Lower lobe of right lung (tissue), 2 donors: ENCODE results near the gene DBH. TPM values are rescaled to one million over a fixed set of nuclear protein-coding genes. Genes with fewer than 3 reads are reported as not detected.

Experiments used
- ATAC-seq, 2 donors: fragments of 200-7000 bp; cut with Tn5 transposase; one replicate each; pipeline ENCODE4 v1.9.1; 2020 to 2022; ENCODE audit warnings: mild to moderate bottlenecking in 2 of 2, moderate library complexity in 2 of 2
- DNase-seq: peaks from one replicate; pipeline ENCODE4 v3.0.0-alpha.2; 2020
- H3K27ac ChIP-seq: fragments of 200-600 bp; one replicate; pipeline ENCODE4 v1.8.0; 2022
- H3K27me3 ChIP-seq: fragments of 200-600 bp; one replicate; pipeline ENCODE4 v1.8.0; 2022; ENCODE audit warnings: low read depth
- H3K36me3 ChIP-seq: fragments of 200-600 bp; one replicate; pipeline ENCODE4 v1.8.0; 2022; ENCODE audit warnings: mild to moderate bottlenecking
- H3K4me1 ChIP-seq: fragments of 200-600 bp; one replicate; pipeline ENCODE4 v1.8.0; 2022
- H3K4me3 ChIP-seq: fragments of 200-600 bp; one replicate; pipeline ENCODE4 v1.8.0; 2022; ENCODE audit warnings: mild to moderate bottlenecking
- H3K9me3 ChIP-seq: fragments of 200-600 bp; one replicate; pipeline ENCODE4 v1.8.0; 2022
- CTCF ChIP-seq: fragments of 200-600 bp; IDR thresholded peaks from one replicate; pipeline ENCODE4 v1.8.0; 2022; ENCODE audit warnings: antibody characterized with exemption, mild to moderate bottlenecking
- intact Hi-C: fragments of 100-400 bp; cut with DNase I; formaldehyde crosslinking; loops from one replicate; pipeline ENCODE4 v1.11.0; 2022
- total RNA-seq: library from RNA; stranded (reverse); fragmentation: NEBNext Ultra II Directional; extraction: Animal tissue kit (Norgen Biotek cat#: 25700); gene quantifications from one replicate; pipeline ENCODE4 v1.2.1, GENCODE V29; 2021
- donor health status: DM: no; HTN: yes; CAD: no; lungs with severe emphysema.

DBH gene
- total RNA-seq, 1 donor from 2014 or later = not detected

DNA sequence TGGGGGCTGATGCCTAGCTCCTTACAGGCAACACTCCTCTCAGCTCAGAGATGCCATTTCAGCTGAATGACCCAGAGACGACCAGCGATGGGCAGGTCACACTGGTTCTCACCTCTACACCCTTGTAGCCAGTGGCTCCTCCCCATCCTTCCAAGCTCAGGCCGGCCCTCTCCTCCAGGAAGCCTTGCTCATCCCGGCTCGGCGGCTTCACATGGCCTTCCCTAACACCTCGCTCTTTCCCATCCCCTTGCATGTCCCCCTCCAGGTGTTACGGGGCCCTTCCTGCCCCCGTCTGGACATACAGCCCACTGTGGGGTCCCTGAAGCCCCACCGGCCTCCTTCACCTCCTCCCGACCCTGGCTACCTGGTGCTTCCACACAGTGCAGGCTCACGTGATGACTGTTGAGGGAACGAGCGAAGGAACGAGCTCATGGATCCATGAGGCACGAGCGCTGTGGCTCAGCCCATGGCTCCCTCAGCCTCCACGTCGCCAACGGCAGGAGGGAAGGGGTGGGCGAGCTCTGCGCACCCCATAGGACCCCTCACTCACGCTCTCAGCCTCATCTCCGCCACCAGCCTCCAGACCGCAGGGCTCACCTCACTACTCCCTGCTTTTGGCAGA is 56.3 kb downstream of the DBH start:
- H3K36me3 ChIP-seq = no peaks in the 10 kb centered on the region
- no peak for ATAC-seq
- H3K4me1 ChIP-seq = peaks cover 6% of the 10 kb centered on the region
- H3K4me3 ChIP-seq = no peak overlapping the region
- H3K9me3 ChIP-seq = no peaks in the 10 kb centered on the region
- intact Hi-C loops = no loop called here
- TF ChIP-seq CTCF = no peak
- no peaks in the 10 kb centered on the region for H3K27me3 ChIP-seq
- H3K27ac ChIP-seq = no peak overlapping the region
- DNase-seq = no peak

- H3K27ac ChIP-seq = no peak overlapping the region
- no peak for TF ChIP-seq CTCF
- DNase-seq (no peak), ATAC-seq (no peak)
- no peaks in the 10 kb centered on the region for H3K9me3 ChIP-seq
- peaks cover 6% of the 10 kb centered on the region for H3K4me1 ChIP-seq
- no peaks in the 10 kb centered on the region for H3K27me3 ChIP-seq
- no peak overlapping the region for H3K4me3 ChIP-seq
- intact Hi-C loops = no loop called here
- no peaks in the 10 kb centered on the region for H3K36me3 ChIP-seq
Observed at GRCh38 chr9:133693116-133693515, 57.0 kb downstream of the DBH start.

DNA sequence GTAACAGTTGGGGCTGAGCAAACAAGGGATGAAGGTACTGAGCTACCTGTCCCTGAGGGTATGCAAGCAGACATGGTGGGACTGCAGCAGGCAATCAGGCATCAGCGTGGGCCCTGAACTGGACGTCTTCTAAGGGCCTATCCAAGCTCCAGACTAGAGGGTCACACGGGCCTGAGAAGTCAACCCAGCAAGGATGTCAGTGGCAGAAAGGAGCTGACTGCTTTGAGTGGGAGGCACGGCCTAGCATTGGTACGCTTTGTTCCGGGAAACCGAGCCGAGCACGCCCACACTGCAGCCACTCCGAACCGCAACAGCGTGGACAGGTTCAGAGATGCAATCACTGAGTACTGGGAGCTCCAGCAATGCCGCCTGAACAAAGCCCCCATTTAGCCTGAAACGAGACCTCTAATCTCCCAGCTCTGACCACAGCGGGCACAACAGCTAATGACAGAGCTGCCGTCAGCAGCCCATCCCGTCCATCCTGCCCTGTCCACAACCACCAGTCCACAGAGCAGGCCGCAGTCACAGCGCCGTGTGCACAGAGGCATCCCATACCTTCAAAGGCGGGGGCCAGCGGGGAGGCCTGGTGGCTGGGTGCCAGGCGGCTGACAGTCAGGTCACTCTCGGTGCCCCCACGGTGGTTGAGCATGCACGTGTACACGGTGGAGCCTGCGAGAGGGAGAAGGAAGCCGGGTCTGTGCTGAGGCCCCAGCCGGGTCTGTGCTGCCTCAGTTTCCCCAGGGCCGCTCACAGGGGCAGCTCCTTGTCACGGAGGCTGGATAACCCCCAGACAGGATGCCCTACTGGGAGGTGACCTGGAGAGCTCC is 57.8 kb downstream of the DBH start:
- ATAC-seq = no peak
- intact Hi-C loops = no loop called here
- H3K4me1 ChIP-seq = peaks cover 6% of the 10 kb centered on the region
- no peaks in the 10 kb centered on the region for H3K9me3 ChIP-seq
- H3K27ac ChIP-seq = no peak overlapping the region
- no peak for DNase-seq
- no peaks in the 10 kb centered on the region for H3K36me3 ChIP-seq
- no peaks in the 10 kb centered on the region for H3K27me3 ChIP-seq
- no peak overlapping the region for H3K4me3 ChIP-seq
- TF ChIP-seq CTCF = no peak

DNA sequence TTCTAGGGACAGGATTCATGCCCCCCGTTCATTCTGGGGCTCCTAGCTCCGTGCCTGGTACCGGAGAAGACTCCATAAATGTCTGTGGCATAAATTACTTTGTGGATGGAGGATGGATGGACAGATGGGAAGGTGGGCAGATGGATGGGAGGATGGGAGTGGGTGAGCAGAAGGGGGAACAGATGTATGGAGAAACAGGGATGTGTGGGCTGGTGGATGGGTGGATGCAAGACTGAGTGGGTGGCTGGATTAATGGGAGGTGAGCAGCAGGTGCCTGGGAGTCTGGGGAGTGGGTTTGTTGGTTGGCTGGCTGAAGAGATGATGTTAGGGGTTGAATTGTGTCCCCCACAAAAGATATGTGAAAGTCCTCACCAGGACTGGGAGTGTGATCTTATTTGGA is 58.5 kb downstream of the DBH start:
- H3K36me3 ChIP-seq = no peaks in the 10 kb centered on the region
- H3K9me3 ChIP-seq = no peaks in the 10 kb centered on the region
- H3K4me3 ChIP-seq = no peak overlapping the region
- no peaks in the 10 kb centered on the region for H3K27me3 ChIP-seq
- peaks cover 6% of the 10 kb centered on the region for H3K4me1 ChIP-seq
- TF ChIP-seq CTCF = no peak
- ATAC-seq (no peak), DNase-seq (no peak)
- intact Hi-C loops = no loop called here
- H3K27ac ChIP-seq = no peak overlapping the region

DNA sequence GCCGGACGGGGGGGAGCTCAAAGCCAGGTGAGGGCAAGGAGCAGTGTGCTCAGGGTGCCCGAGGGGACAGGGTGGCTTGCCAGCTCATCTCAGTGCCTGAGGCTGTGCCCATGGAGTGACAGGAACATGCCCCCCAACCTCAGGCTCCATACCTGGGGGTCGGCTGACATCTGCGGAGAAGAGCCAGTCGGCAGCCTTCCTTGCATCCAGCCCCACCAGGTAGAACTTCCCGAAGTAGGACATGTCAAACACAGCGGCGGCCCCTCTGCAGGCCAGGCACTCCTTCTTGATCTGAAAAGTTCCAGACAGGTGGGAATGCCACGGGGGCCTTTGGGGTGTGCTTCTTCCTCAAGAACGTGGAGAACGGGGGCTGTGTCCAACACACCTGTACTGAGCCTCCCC is 59.9 kb downstream of the DBH start:
- no peak for TF ChIP-seq CTCF
- ATAC-seq (no peak), DNase-seq (no peak)
- intact Hi-C loops = no loop called here
- no peak overlapping the region for H3K4me3 ChIP-seq
- H3K27ac ChIP-seq = no peak overlapping the region
- peaks cover 5% of the 10 kb centered on the region for H3K4me1 ChIP-seq
- H3K9me3 ChIP-seq = no peaks in the 10 kb centered on the region
- no peaks in the 10 kb centered on the region for H3K36me3 ChIP-seq
- no peaks in the 10 kb centered on the region for H3K27me3 ChIP-seq
